HG02610 (cell line): ENCODE measurements around the gene TEN1.

Source experiments
- ATAC-seq: cut with Tn5 transposase; IDR thresholded peaks from one replicate; pipeline ENCODE4 v1.9.1; 2021; ENCODE audit warnings: mild to moderate bottlenecking, moderate library complexity; ENCODE audit not compliant: unreplicated experiment

The TEN1 gene

DNA sequence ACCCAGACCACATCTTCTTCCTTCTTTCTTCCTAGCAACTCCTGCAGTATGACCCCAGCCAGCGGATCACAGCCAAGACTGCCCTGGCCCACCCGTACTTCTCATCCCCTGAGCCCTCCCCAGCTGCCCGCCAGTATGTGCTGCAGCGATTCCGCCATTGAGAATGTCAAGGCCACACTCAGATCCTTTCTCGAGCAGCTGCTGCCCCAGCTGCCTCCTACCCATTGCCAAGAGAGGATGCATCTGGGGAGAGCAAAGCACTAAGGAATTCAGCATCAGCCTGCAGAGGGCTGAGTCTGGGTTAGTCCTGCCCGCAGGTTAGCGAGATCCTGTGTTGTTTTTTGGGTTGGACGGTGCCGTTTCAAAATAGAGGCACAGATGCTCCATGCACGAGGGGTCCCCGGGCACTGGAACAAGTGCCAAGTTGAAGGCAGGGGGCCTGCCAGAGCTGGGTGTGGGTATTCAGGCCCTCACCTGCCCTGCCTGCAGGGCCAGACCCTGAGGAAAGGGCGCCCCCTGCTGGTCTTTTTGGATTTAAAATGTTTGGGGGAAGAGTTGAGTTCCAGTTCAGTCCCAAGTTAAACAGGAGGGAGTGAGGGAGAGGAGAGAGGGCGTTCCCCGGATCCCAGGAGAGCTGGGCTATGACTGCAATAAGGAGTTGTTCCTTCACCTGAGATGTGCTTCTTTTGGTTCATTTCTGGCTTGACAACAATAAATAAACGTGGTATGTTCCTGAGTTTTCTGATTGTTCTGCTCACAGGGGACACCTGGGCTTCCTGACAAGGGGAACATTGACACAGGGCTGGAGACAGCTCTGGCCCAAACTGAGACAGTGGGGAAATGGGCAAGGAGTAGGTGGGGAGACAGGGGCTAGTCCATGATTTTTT is 26.5 kb downstream of the TEN1 start:
- no peak for ATAC-seq

GRCh38 chr17:76007131-76007849 is 28.2 kb downstream of the TEN1 start:
- ATAC-seq, result no peak

- ATAC-seq, result no peak
Measured at GRCh38 chr17:76007850-76008165, 28.8 kb downstream of the TEN1 start.

- no peak for ATAC-seq
Measured at GRCh38 chr17:76008208-76008607, 29.2 kb downstream of the TEN1 start.

DNA sequence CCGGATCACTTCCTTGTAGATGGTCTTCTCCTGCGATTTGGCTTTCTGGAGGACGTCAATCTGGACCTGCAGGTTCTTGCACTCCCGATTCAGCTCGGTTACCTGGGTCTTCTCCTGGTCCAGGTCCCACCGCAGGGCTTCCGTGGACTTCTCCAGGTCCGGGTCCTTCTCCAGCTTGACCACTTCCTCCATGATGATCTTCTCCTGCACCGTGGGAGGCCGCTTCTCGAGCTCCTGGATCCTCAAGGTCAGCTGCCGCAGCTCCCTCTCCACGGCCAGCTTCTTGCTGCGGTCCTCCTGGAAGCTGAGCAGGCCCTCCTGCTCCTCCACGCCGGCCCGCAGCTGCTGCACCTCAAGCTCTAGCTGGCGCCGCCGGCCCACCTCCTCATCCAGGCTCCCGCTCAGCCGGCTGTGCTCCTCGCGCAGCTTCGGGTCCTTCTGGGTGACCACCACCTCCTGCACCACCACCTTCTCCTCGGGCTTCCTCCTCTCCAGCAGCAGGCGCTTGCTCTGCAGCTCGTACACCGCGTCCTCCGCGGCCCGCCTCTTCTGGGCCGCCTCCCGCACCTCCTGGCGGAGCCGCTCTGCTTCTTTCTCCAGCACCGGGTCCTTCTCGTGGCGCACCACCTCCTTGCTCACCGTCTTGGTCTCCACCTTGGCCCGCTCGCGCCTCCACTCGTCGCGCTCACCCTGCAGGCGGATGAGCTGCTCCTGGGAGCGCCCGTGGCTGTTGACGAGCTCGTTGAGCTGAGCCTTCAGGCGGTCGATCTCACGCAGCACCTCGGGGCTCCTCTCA is 29.8 kb downstream of the TEN1 start:
- ATAC-seq, result no peak

- no peak for ATAC-seq
Measured at GRCh38 chr17:76009447-76009846, 30.4 kb downstream of the TEN1 start.

GRCh38 chr17:76009969-76010661 is 31.1 kb downstream of the TEN1 start:
- no peak for ATAC-seq

- ATAC-seq, result no peak
Measured at GRCh38 chr17:76011951-76012350, 32.9 kb downstream of the TEN1 start.

GRCh38 chr17:76013377-76013932 is 34.4 kb downstream of the TEN1 start:
- ATAC-seq, result no peak

- ATAC-seq, result no peak
Measured at GRCh38 chr17:76014100-76014924, 35.3 kb downstream of the TEN1 start.

DNA sequence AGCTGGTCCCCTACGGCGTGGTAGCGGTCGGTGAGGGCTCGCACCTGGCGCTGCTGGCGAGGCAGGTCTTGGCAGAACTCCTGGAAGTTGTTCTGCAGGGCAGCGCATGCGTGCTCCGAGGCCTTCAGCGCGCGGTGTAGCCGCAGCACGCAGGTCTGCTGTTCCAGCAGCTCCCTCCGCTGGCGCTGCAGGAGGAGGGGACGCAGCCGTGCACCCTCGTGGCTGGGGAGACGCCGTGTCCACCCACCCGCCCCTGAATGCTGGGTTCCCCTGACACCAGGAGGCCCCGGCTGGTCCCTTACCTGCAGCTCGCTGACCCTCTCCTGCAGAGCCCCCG is 35.9 kb downstream of the TEN1 start:
- ATAC-seq, result no peak

DNA sequence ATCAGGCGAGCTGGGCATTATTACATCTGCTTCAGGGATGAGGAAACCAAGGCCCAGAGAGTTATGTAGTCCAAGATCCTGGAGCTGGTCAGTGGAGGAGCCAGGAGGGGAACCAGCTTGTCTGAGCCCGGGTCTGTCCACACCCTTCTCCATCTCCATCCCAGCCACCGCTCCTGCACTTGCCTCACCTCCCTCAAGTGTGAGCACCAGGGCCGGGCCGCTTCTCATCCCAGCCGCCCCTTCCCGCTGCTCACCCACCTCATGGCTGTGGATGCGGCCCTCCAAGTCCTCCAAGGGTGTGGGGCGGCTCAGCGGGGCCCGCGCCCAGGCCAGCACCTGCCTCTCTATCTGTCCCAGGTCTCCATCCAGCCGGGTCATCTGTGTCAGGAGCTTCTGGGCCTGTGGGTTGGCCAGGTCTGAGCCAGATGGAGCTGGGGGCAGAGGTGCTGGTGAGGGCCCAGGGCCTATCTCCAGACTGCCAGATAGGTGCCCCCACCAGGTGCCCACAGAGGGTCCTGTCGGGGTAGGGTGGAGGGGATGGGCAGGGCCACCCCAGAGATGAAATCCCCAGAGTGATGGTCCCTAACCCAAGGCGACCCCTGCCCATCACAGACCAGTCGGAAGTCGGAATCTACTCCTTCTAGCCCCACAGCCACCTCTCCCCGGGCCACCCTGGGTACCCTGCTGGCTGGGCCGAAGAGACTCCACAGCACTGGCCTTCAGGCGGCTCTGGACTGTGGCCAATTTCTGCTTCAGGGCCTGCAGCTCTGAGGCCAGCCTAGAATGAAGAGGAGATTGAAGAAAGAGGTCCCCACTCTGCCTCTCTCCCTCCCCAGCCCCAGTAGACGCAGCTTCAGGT is 38.7 kb downstream of the TEN1 start:
- no peak for ATAC-seq

- no peak for ATAC-seq
Measured at GRCh38 chr17:76018340-76018680, 39.3 kb downstream of the TEN1 start.

GRCh38 chr17:76018801-76019200 is 39.8 kb downstream of the TEN1 start:
- no peak for ATAC-seq

DNA sequence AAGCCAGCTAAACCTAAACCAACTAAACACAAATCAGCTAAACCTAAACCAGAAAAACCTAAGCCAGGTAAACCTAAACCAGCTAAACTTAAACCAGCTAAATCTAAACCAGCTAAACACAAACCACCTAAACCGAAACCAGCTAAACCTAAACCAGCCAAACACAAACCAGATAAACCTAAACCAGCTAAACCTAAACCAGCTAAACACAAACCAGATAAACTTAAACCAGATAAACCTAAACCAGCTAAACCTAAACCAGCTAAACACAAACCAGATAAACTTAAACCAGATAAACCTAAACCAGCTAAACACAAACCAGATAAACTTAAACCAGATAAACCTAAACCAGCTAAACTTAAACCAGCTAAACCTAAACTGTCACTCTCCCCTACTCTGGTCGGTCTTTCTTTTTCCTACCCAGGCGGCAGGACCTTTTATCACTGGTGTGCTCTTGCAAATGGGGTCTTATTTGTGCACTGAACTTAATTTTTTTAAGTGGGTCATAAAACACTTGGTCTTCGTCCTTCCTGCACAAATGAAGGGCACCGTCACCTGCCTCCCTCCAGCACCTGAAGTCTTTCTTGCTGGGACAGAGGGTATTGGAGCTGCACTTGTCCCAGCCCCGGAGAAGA is 40.9 kb downstream of the TEN1 start:
- ATAC-seq, result no peak

- no peak for ATAC-seq
Measured at GRCh38 chr17:76022285-76022684, 43.2 kb downstream of the TEN1 start.

DNA sequence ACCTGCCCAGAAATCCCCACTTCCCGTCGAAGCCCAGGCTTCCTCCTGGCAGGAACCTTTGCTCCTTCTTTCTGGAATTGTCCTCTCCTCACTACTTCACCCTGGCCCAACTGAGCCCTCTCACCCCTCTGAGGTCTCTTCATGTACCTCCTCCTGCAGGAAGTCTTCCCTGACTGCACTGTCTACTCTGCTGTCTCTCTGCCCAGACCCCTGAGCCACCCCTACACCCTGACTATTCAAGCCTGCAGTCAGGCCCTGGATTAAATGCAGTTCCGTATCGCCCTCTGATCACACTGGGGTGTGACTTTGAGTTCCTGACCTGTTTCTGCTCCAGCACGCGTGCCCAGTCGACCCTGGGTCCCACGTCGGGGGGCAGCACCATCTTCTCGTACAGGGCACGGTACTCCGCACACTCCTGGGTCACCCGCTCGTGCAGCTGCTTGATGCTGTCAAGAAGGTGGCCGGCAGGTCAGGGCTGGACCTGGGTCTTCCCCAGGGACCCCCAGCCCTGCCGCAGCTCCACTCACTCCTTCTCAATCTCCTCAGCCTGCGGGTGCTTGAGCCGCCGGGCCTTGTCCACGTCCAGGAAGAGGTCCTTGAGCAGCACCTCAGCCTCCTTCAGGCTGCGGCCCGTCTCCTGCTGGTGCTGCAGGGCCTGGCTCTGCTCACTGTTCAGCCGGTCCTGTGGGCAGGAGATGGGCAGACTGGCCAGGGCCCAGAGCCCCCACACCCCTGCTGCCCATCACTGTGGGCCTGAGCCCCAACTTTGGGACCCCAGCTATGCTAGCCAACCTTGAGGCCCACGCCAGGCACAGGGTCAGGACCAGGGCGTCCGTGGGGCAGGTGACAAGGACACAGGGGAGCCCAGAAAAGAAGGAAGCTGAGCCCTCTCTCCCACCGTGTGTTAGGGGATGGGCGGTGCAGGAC is 44.2 kb downstream of the TEN1 start:
- ATAC-seq, result no peak

- ATAC-seq, result no peak
Measured at GRCh38 chr17:76023900-76024237, 44.8 kb downstream of the TEN1 start.
